MV-4-11 (cell line): Measurements from ENCODE around the gene CTNNA3.
"Not testable (repeated sequence)": the region's sequence is repeated elsewhere in the genome, so short reads cannot be mapped to it uniquely, and the experiment has no call there.

Experiments used
- DNase-seq: peaks from one replicate; lab custom pipeline; 2025; lab: John Stamatoyannopoulos, UW

CTNNA3 gene

GRCh38 chr10:67696029-67696428 lies at the start of gene CTNNA3:
Gene CTNNA3 (minus strand): TSS chr10:67696195.
- no peak for DNase-seq

GRCh38 chr10:67735430-67735829 lies 39.4 kb upstream of the CTNNA3 start:
- peak; percentile 77 for DNase-seq

GRCh38 chr10:67733511-67733910 lies 37.5 kb upstream of the CTNNA3 start:
- DNase-seq: no peak

GRCh38 chr10:67725567-67725966 lies 29.6 kb upstream of the CTNNA3 start:
- DNase-seq: no peak

- no peak for DNase-seq
These were observed 27.6 kb upstream of the CTNNA3 start for GRCh38 chr10:67723601-67724000.

- no peak for DNase-seq
These were observed 26.1 kb upstream of the CTNNA3 start for GRCh38 chr10:67722113-67722512.

GRCh38 chr10:67716455-67716854 lies 20.5 kb upstream of the CTNNA3 start:
- not testable (repeated sequence) for DNase-seq

GRCh38 chr10:67705921-67706320 lies 9.9 kb upstream of the CTNNA3 start:
- no peak for DNase-seq

GRCh38 chr10:67699613-67700270 lies 3.7 kb upstream of the CTNNA3 start:
- DNase-seq: not testable (repeated sequence)

GRCh38 chr10:67698164-67698563 lies 2.2 kb upstream of the CTNNA3 start:
- no peak for DNase-seq

- peak; percentile 43 for DNase-seq
These were observed 1.7 kb upstream of the CTNNA3 start for GRCh38 chr10:67697724-67698131.

GRCh38 chr10:67696679-67697078 lies 684 bp upstream of the CTNNA3 start:
- DNase-seq: no peak

GRCh38 chr10:67695555-67695954 lies 440 bp downstream of the CTNNA3 start:
- DNase-seq: no peak

- DNase-seq: not testable (repeated sequence)
These were observed 4.1 kb downstream of the CTNNA3 start for GRCh38 chr10:67691861-67692260.

GRCh38 chr10:67690540-67690939 lies 5.5 kb downstream of the CTNNA3 start:
- DNase-seq: not testable (repeated sequence)

- DNase-seq: not testable (repeated sequence)
These were observed 11.9 kb downstream of the CTNNA3 start for GRCh38 chr10:67684140-67684539.

- DNase-seq: no peak
These were observed 17.5 kb downstream of the CTNNA3 start for GRCh38 chr10:67678335-67678974.

- DNase-seq: no peak
These were observed 19.7 kb downstream of the CTNNA3 start for GRCh38 chr10:67676208-67676825.

GRCh38 chr10:67670401-67670800 lies 25.6 kb downstream of the CTNNA3 start:
- no peak for DNase-seq

- DNase-seq: no peak
These were observed 26.0 kb downstream of the CTNNA3 start for GRCh38 chr10:67669978-67670377.

GRCh38 chr10:67668448-67668847 lies 27.5 kb downstream of the CTNNA3 start:
- no peak for DNase-seq

GRCh38 chr10:67667035-67667425 lies 29.0 kb downstream of the CTNNA3 start:
- DNase-seq: no peak

- DNase-seq: peak; percentile 18
These were observed 29.5 kb downstream of the CTNNA3 start for GRCh38 chr10:67666416-67667034.
